ENCODE results near the gene SLA2. TPM values are rescaled to one million over a fixed set of nuclear protein-coding genes. Genes with fewer than 3 reads are reported as not detected.

Gene SLA2
- total RNA-seq, 4 donors from 2014 or later, result 0.13 to 0.50 (median 0.28) TPM

- no peak overlapping the region for H3K27ac ChIP-seq
- WGBS, 2 donors, result 77 to 80% methylated on average over 4 to 6 of the region's 8 CpGs
- intact Hi-C loops (cut with DNase I), result no loop called here
- TF ChIP-seq CTCF (IDR thresholded peaks at IDR 0.05), result no peak
- no peak for TF ChIP-seq POLR2A (IDR thresholded peaks at IDR 0.05)
- no peak for DNase-seq
- H3K4me1 ChIP-seq, result no peaks in the 10 kb centered on the region
- no peaks in the 10 kb centered on the region for H3K9me3 ChIP-seq
- no peak overlapping the region for H3K4me3 ChIP-seq (replicated peaks in 1 of 3)
- peaks cover 6 to 14% of the 10 kb centered on the region in 2 donors for H3K36me3 ChIP-seq
- no peaks in the 10 kb centered on the region for H3K27me3 ChIP-seq
These were observed 60.4 kb downstream of the SLA2 start for GRCh38 chr20:36585410-36586125.

- Histone ChIP-seq H3K27ac (no peak overlapping the region), H3K9me3 (no peaks in the 10 kb centered on the region), H3K4me1 (no peaks in the 10 kb centered on the region), H3K4me3 (replicated peaks in 1 of 3) (no peak overlapping the region), H3K36me3 (peaks cover 16 to 22% of the 10 kb centered on the region in 2 donors), H3K27me3 (no peaks in the 10 kb centered on the region)
- TF ChIP-seq POLR2A (IDR thresholded peaks at IDR 0.05) (no peak), CTCF (IDR thresholded peaks at IDR 0.05) (no peak)
- intact Hi-C loops (cut with DNase I), result no loop called here
- WGBS, 2 donors, result 87 to 90% methylated on average over 2 of the region's 2 CpGs
- no peak for DNase-seq
These were observed 61.9 kb downstream of the SLA2 start for GRCh38 chr20:36584018-36584481.

- WGBS, 2 donors, result 88 to 92% methylated on average over 4 of the region's 4 CpGs
- no peak overlapping the region for H3K27ac ChIP-seq
- no peak for TF ChIP-seq POLR2A (IDR thresholded peaks at IDR 0.05)
- TF ChIP-seq CTCF (IDR thresholded peaks at IDR 0.05), result no peak
- H3K27me3 ChIP-seq, result no peaks in the 10 kb centered on the region
- H3K4me3 ChIP-seq (replicated peaks in 1 of 3), result no peak overlapping the region
- H3K4me1 ChIP-seq, result no peaks in the 10 kb centered on the region
- intact Hi-C loops (cut with DNase I), result no loop called here
- H3K9me3 ChIP-seq, result no peaks in the 10 kb centered on the region
- DNase-seq, result no peak
- H3K36me3 ChIP-seq, result peaks cover 16 to 22% of the 10 kb centered on the region in 2 donors
These were observed 63.2 kb downstream of the SLA2 start for GRCh38 chr20:36582821-36583220.

- 87 to 92% methylated on average over 4 of the region's 4 CpGs for WGBS, 2 donors
These were observed 63.7 kb downstream of the SLA2 start for GRCh38 chr20:36582322-36582721.

More at GRCh38 chr20:36582322-36582721, 63.7 kb downstream of the SLA2 start:
- Histone ChIP-seq H3K9me3 (no peaks in the 10 kb centered on the region), H3K4me3 (replicated peaks in 1 of 3) (no peak overlapping the region), H3K36me3 (peaks cover 16 to 22% of the 10 kb centered on the region in 2 donors), H3K27me3 (no peaks in the 10 kb centered on the region), H3K4me1 (no peaks in the 10 kb centered on the region), H3K27ac (no peak overlapping the region)
- no peak for TF ChIP-seq CTCF (IDR thresholded peaks at IDR 0.05)
- TF ChIP-seq POLR2A (IDR thresholded peaks at IDR 0.05), result no peak
- no peak for DNase-seq
- intact Hi-C loops (cut with DNase I), result no loop called here
